CD14-positive monocyte (primary cell): Measurements from ENCODE around the gene LRRC8A. TPM values are rescaled to one million over a fixed set of nuclear protein-coding genes. Genes with fewer than 3 reads are reported as not detected.
"Not testable (repeated sequence)": the region's sequence is repeated elsewhere in the genome, so short reads cannot be mapped to it uniquely, and the experiment has no call there.

ENCODE experiments used
- DNase-seq, 3 donors: peaks; one replicate each; pipeline ENCODE4 v3.0.0-alpha.2; 2011 to 2022
- H2AFZ ChIP-seq: 2 replicates; pipeline ENCODE4 v1.6.0; 2012; ENCODE audit warnings: mild to moderate bottlenecking, low read depth, low read length, inconsistent platforms; ENCODE audit not compliant: insufficient read depth, poor library complexity, severe bottlenecking
- H3K27ac ChIP-seq, 2 donors: 1 replicate in 1 of 2; 2 replicates in 1 of 2; pipeline ENCODE4 v1.5.1; 2012 to 2013; ENCODE audit warnings: low read length in 2 of 2, control low read depth in 1 of 2, inconsistent platforms in 1 of 2, low read depth in 1 of 2, mild to moderate bottlenecking in 1 of 2
- H3K27me3 ChIP-seq, 2 donors: one replicate each; pipeline versions ENCODE4 v1.6.0 to v1.6.1; 2011 to 2013; ENCODE audit warnings: low read length in 2 of 2; ENCODE audit not compliant: control insufficient read depth in 2 of 2, insufficient read depth in 2 of 2
- H3K36me3 ChIP-seq, 2 donors: replicated peaks in 1 of 2; 1 replicate in 1 of 2; 2 replicates in 1 of 2; pipeline versions ENCODE4 v1.5.1 to v1.6.1; 2012 to 2013; ENCODE audit warnings: low read length in 2 of 2, control low read depth in 1 of 2, inconsistent platforms in 1 of 2, mild to moderate bottlenecking in 1 of 2; ENCODE audit not compliant: insufficient read depth in 2 of 2, control insufficient read depth in 1 of 2
- H3K4me1 ChIP-seq, 2 donors: 1 replicate in 1 of 2; 2 replicates in 1 of 2; pipeline versions ENCODE4 v1.5.1 to v1.6.1; 2012 to 2013; ENCODE audit warnings: low read length in 2 of 2, control low read depth in 1 of 2, inconsistent platforms in 1 of 2, mild to moderate bottlenecking in 1 of 2, moderate library complexity in 1 of 2; ENCODE audit not compliant: insufficient read depth in 2 of 2, control insufficient read depth in 1 of 2
- H3K4me2 ChIP-seq: replicated peaks from 2 replicates; pipeline ENCODE3; 2012; ENCODE audit warnings: low read length, moderate library complexity, mild to moderate bottlenecking; ENCODE audit not compliant: poor library complexity, severe bottlenecking; ENCODE audit errors: extremely low read depth
- H3K4me3 ChIP-seq, 3 experiments: fragments of 200-600 bp in 1 of 3; sonication (generic) in 1 of 3; replicated peaks in 1 of 3; 1 replicate in 2 of 3; 2 replicates in 1 of 3; pipeline ENCODE4 v1.5.1; 2011 to 2013; ENCODE audit warnings: low read length in 3 of 3, mild to moderate bottlenecking in 3 of 3, control low read depth in 2 of 3, low read depth in 2 of 3, inconsistent platforms in 1 of 3, moderate library complexity in 1 of 3
- H3K79me2 ChIP-seq: 2 replicates; pipeline ENCODE4 v1.6.0; 2012; ENCODE audit warnings: mild to moderate bottlenecking, control low read depth, inconsistent platforms, low read length, moderate library complexity; ENCODE audit not compliant: insufficient read depth
- H3K9ac ChIP-seq: 2 replicates; pipeline ENCODE4 v1.6.0; 2017; ENCODE audit warnings: low read length, mild to moderate bottlenecking; ENCODE audit not compliant: insufficient read depth, poor library complexity, severe bottlenecking
- H3K9me3 ChIP-seq, 2 donors: replicated peaks in 1 of 2; 1 replicate in 1 of 2; 2 replicates in 1 of 2; pipeline versions ENCODE4 v1.5.1 to v1.6.1; 2012 to 2013; ENCODE audit warnings: low read length in 2 of 2, control low read depth in 1 of 2; ENCODE audit not compliant: control insufficient read depth in 1 of 2, insufficient read depth in 1 of 2
- H4K20me1 ChIP-seq: 2 replicates; pipeline ENCODE4 v1.6.0; 2012; ENCODE audit warnings: mild to moderate bottlenecking, low read length, control low read depth, moderate library complexity; ENCODE audit not compliant: insufficient read depth
- H3K27ac Mint-ChIP-seq, 7 donors: one replicate each; pipeline ENCODE4 v1.8.0; 2020; ENCODE audit warnings: mild to moderate bottlenecking in 7 of 7, mixed read lengths in 7 of 7, moderate library complexity in 6 of 7, inconsistent platforms in 2 of 7
- H3K27me3 Mint-ChIP-seq, 3 donors: one replicate each; pipeline ENCODE4 v1.8.0; 2021 to 2022; ENCODE audit warnings: low read depth in 3 of 3, mild to moderate bottlenecking in 3 of 3, mixed read lengths in 3 of 3, moderate library complexity in 3 of 3, inconsistent platforms in 1 of 3
- H3K36me3 Mint-ChIP-seq, 2 donors: one replicate each; pipeline ENCODE4 v1.8.0; 2020; ENCODE audit warnings: mixed read lengths in 2 of 2, inconsistent platforms in 1 of 2, mild to moderate bottlenecking in 1 of 2
- H3K4me1 Mint-ChIP-seq: one replicate; pipeline ENCODE4 v1.8.0; 2020; ENCODE audit warnings: mild to moderate bottlenecking, mixed read lengths
- H3K4me3 Mint-ChIP-seq, 2 donors: one replicate each; pipeline ENCODE4 v1.8.0; 2020; ENCODE audit warnings: mild to moderate bottlenecking in 2 of 2, mixed read lengths in 2 of 2, moderate library complexity in 1 of 2
- H3K9me3 Mint-ChIP-seq, 7 donors: one replicate each; pipeline ENCODE4 v1.8.0; 2020 to 2022; ENCODE audit warnings: mixed read lengths in 7 of 7, mild to moderate bottlenecking in 6 of 7, moderate library complexity in 6 of 7, inconsistent platforms in 2 of 7
- CTCF ChIP-seq: fragments of 200-600 bp; IDR thresholded peaks from one replicate; pipeline ENCODE4 v1.8.0; 2022; ENCODE audit warnings: antibody characterized with exemption, mild to moderate bottlenecking
- WGBS: methylation state at CpG from one replicate; pipeline ENCODE4 v1.1.5; 2013; ENCODE audit warnings: missing lambda C conversion rate; ENCODE audit not compliant: insufficient coverage; 5-methylcytosine and 5-hydroxymethylcytosine counted together
- intact Hi-C, 2 donors: fragments of 100-400 bp; cut with micrococcal nuclease; formaldehyde crosslinking; loops; one replicate each; pipeline versions ENCODE4 v1.15.0 to v1.15.1; 2023
- polyA plus RNA-seq, 3 donors: library from polyadenylated mRNA; depleted of rRNA in 1 of 3; unstranded in 2 of 3; stranded (reverse) in 1 of 3; fragments of 300-500 nt in 2 of 3; fragments of >200 nt in 1 of 3; fragmentation: Illumina TruSeq in 2 of 3; gene quantifications; 1 replicate in 2 of 3; 2 replicates in 1 of 3; pipeline ENCODE4 v1.2.3, GENCODE V29; 2012 to 2021

LRRC8A gene
- polyA plus RNA-seq, 3 donors: 7.8 to 10.8 (median 10.3) TPM

DNA sequence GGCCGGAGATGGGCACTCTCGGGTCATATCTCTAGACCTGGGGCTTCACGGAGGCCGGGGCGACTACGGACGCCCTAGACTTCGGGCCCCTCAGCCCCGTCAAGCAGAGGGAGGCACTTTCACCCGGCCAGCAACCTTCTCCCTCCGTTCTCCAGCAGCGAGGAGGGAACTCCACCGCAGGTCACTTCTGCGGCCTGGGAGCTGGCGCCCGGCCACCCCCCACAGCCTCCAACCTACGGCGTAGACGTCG lies 65.3 kb downstream of the LRRC8A start:
- Histone ChIP-seq H3K4me3 (peak overlapping the region; percentile 89 to 99 (median 89)), H3K9ac (peak overlapping the region; percentile 89), H3K79me2 (peaks cover 21% of the 10 kb centered on the region), H3K36me3 (no peaks in the 10 kb centered on the region), H4K20me1 (no peaks in the 10 kb centered on the region), H3K27me3 (no peaks in the 10 kb centered on the region), H3K27ac (peak overlapping the region; percentile 83 to 91), H3K4me1 (peaks cover 12 to 20% of the 10 kb centered on the region in 2 donors), H3K9me3 (no peaks in the 10 kb centered on the region), H3K4me2 (peak overlapping the region; percentile 92), H2AFZ (peak overlapping the region; percentile 97)
- peak overlapping the region; percentile 93 to 98 (median 96) for H3K27ac Mint-ChIP-seq
- H3K27me3 Mint-ChIP-seq: peaks cover 0 to 2% (median 2%) of the 10 kb centered on the region in 3 donors
- peak in 1 of 3 donors; percentile 1 for DNase-seq
- no peak for TF ChIP-seq CTCF
- peaks cover 0 to 5% (median 0%) of the 10 kb centered on the region in 7 donors for H3K9me3 Mint-ChIP-seq
- peaks cover 12 to 25% of the 10 kb centered on the region in 2 donors for H3K36me3 Mint-ChIP-seq
- H3K4me1 Mint-ChIP-seq: peaks cover 18% of the 10 kb centered on the region
- peak overlapping the region; percentile 93 to 98 for H3K4me3 Mint-ChIP-seq
- under 1% methylated on average over 15 of the region's 20 CpGs for WGBS
- intact Hi-C loops: loop anchor here (5.0 to 10.0 kb wide), 4 partner anchors 62 to 490 kb away; partner anchors contain the start of genes KYAT1 (in 1 of the 2), LRRC8A (in 1 of the 2), ODF2 (in 1 of the 2) and SH3GLB2 (in 1 of the 2)

DNA sequence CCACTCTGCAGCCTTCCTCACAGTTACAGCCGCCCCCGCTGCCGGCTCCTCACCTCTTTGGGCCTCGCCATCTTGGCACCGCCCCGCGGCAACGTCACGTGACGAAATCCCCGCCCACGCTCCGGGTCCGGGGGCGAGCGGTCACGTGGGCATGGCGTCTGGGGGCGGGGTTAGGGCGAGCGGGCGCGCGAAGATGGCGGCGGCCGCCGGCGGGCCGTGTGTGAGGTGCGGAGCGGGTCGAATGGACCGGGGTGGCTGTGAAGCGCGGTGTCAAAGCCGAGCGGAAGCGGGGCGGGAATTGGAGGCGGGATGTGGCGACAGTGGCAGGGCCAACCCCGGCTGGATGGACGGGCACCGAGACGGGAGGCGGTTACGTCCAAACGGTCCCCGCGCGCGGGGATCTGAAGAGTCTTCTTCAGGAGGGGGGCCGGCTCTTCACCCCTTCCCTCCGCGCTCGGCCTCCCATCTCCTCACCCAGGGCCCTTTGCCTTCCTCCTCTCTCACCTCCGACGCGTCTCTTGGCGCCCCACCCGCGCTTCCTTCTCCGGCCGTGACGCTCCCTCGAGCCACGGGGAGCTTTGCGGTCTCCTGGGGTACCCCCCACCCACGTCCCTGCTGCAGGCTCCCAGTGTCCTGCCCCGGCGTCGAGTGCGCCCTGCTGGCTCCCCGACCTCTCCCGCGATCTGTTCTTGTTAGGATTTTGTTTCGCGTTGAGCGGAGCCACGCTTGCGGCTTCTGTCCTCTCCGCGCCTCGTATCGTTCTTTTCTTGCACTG lies 65.8 kb downstream of the LRRC8A start, which contains the start of the genes DOLK and NUP188:
DOLK (minus strand) TSS at position 77 of the 775 bp plus-strand sequence. CDS start 300 bp downstream, outside the sequence.
NUP188 (plus strand) TSS at position 173 of the 775 bp plus-strand sequence; CDS start at position 194, 21 bp downstream.
- Histone ChIP-seq H3K9me3 (no peaks in the 10 kb centered on the region), H2AFZ (peak within 1 kb of the TSS; percentile 97), H3K4me2 (peak within 1 kb of the TSS; percentile 92), H3K4me1 (peaks cover 12 to 20% of the 10 kb centered on the region in 2 donors), H3K36me3 (peaks cover 3 to 4% of the 10 kb centered on the region in 2 donors), H3K4me3 (peak within 1 kb of the TSS; percentile 89 to 99 (median 89)), H4K20me1 (no peaks in the 10 kb centered on the region), H3K79me2 (peaks cover 21% of the 10 kb centered on the region), H3K27me3 (no peaks in the 10 kb centered on the region), H3K9ac (peak within 1 kb of the TSS; percentile 89), H3K27ac (peak within 1 kb of the TSS; percentile 83 to 91)
- Mint-ChIP-seq H3K4me3 (peak within 1 kb of the TSS; percentile 93 to 98), H3K27me3 (peaks cover 0 to 4% (median 2%) of the 10 kb centered on the region in 3 donors), H3K36me3 (peaks cover 14 to 30% of the 10 kb centered on the region in 2 donors), H3K27ac (peak within 1 kb of the TSS; percentile 93 to 98 (median 96)), H3K9me3 (peaks cover 0 to 5% (median 0%) of the 10 kb centered on the region in 7 donors), H3K4me1 (peaks cover 18% of the 10 kb centered on the region)
- TF ChIP-seq CTCF: no peak
- intact Hi-C loops: loop anchor here (5.0 to 10.0 kb wide), 4 partner anchors 63 to 490 kb away; partner anchors contain the start of genes KYAT1 (in 1 of the 2), LRRC8A (in 1 of the 2), ODF2 (in 1 of the 2) and SH3GLB2 (in 1 of the 2)
- peak; percentile 85 to 91 (median 90) for DNase-seq
- under 1% methylated on average over 82 of the region's 86 CpGs for WGBS

GRCh38 chr9:128961403-128961802 lies 79.5 kb downstream of the LRRC8A start:
- H3K36me3 ChIP-seq: peaks cover 56 to 81% of the 10 kb centered on the region in 2 donors

More at GRCh38 chr9:128961403-128961802, 79.5 kb downstream of the LRRC8A start:
- H2AFZ ChIP-seq, H3K4me3 Mint-ChIP-seq, H3K9me3 Mint-ChIP-seq, H3K9ac ChIP-seq, H3K4me2 ChIP-seq, DNase-seq, H3K4me1 ChIP-seq, H3K27me3 ChIP-seq, H3K27ac ChIP-seq, H3K79me2 ChIP-seq, H3K4me1 Mint-ChIP-seq, H3K4me3 ChIP-seq, intact Hi-C loops, H3K27ac Mint-ChIP-seq, H4K20me1 ChIP-seq, H3K9me3 ChIP-seq, H3K27me3 Mint-ChIP-seq: not testable (repeated sequence)
- no CpG with 5 or more reads among the region's 9 CpGs for WGBS
- peaks cover 46 to 83% of the 10 kb centered on the region in 2 donors for H3K36me3 Mint-ChIP-seq
